SKM-1 treated with dmso at 0.1 percent for 144 hours (cell line): ENCODE measurements around the gene C6orf62.
"Not testable (repeated sequence)": the region's sequence is repeated elsewhere in the genome, so short reads cannot be mapped to it uniquely, and the experiment has no call there.

Experiments used
- DNase-seq: peaks from one replicate; lab custom pipeline; 2025; ENCODE audit not compliant: unreplicated experiment; lab: John Stamatoyannopoulos, UW

C6orf62 gene

GRCh38 chr6:24668997-24669361, 50.0 kb downstream of the C6orf62 start:
- DNase-seq, result no peak

- DNase-seq, result not testable (repeated sequence)
Observed at GRCh38 chr6:24668066-24668996, 50.6 kb downstream of the C6orf62 start.

- no peak for DNase-seq
Observed at GRCh38 chr6:24667378-24667803, 51.6 kb downstream of the C6orf62 start.

GRCh38 chr6:24666641-24667377, 52.1 kb downstream of the C6orf62 start, which contains the start of the genes ACOT13 and TDP2:
ACOT13 (plus strand) TSS chr6:24667077; CDS start chr6:24667264, 187 bp downstream.
TDP2 (minus strand) TSS chr6:24666899; CDS start chr6:24666862, 37 bp downstream.
- peak; percentile 93 for DNase-seq

- no peak for DNase-seq
Observed at GRCh38 chr6:24666097-24666640, 52.8 kb downstream of the C6orf62 start.

- no peak for DNase-seq
Observed at GRCh38 chr6:24664046-24664987, 54.6 kb downstream of the C6orf62 start.

- DNase-seq, result no peak
Observed at GRCh38 chr6:24663189-24663588, 55.8 kb downstream of the C6orf62 start.

- DNase-seq, result no peak
Observed at GRCh38 chr6:24662236-24662635, 56.7 kb downstream of the C6orf62 start.

GRCh38 chr6:24661759-24662158, 57.2 kb downstream of the C6orf62 start:
- not testable (repeated sequence) for DNase-seq

- DNase-seq, result no peak
Observed at GRCh38 chr6:24660105-24660504, 58.8 kb downstream of the C6orf62 start.

GRCh38 chr6:24659561-24659960, 59.4 kb downstream of the C6orf62 start:
- DNase-seq, result no peak

- DNase-seq, result no peak
Observed at GRCh38 chr6:24658573-24659560, 60.1 kb downstream of the C6orf62 start.

- DNase-seq, result no peak
Observed at GRCh38 chr6:24655215-24655614, 63.7 kb downstream of the C6orf62 start.
